Neural cell (in vitro differentiated cells): Measurements from ENCODE around the gene DDX47. TPM values are rescaled to one million over a fixed set of nuclear protein-coding genes. Genes with fewer than 3 reads are reported as not detected.
"Not testable (repeated sequence)": the region's sequence is repeated elsewhere in the genome, so short reads cannot be mapped to it uniquely, and the experiment has no call there.

Experiments used
- H2AFZ ChIP-seq: fragments of 200-600, 300-800 bp; sonication (generic), shearing (Covaris generic); 2 replicates; pipeline ENCODE4 v1.6.0; 2014; ENCODE audit warnings: low read depth, mild to moderate bottlenecking, antibody characterized with exemption, low read length, moderate library complexity
- H3F3A ChIP-seq: fragments of 200-600 bp; shearing (Covaris generic); 2 replicates; pipeline ENCODE4 v1.6.1; 2016; ENCODE audit warnings: mild to moderate bottlenecking, moderate library complexity, mixed read lengths, antibody characterized with exemption, low read length; ENCODE audit not compliant: insufficient read depth, poor library complexity, severe bottlenecking
- H3K27ac ChIP-seq: fragments of 200-600, 300-800 bp; sonication (generic), shearing (Covaris generic); 2 replicates; pipeline ENCODE4 v1.5.1; 2014; ENCODE audit warnings: mild to moderate bottlenecking, low read length, moderate library complexity
- H3K27me3 ChIP-seq: fragments of 300-800, 200-600 bp; sonication (generic), shearing (Covaris generic); 2 replicates; pipeline ENCODE4 v1.6.0; 2014; ENCODE audit warnings: mild to moderate bottlenecking, low read depth, low read length, moderate library complexity; ENCODE audit not compliant: insufficient read depth
- H3K36me3 ChIP-seq: fragments of 300-800, 200-600 bp; sonication (generic), shearing (Covaris generic); 2 replicates; pipeline ENCODE4 v1.5.1; 2014; ENCODE audit warnings: mild to moderate bottlenecking, antibody characterized with exemption, low read length, moderate library complexity; ENCODE audit not compliant: insufficient read depth
- H3K4me2 ChIP-seq: fragments of 300-800, 200-600 bp; sonication (generic), shearing (Covaris generic); 2 replicates; pipeline ENCODE4 v1.6.0; 2014; ENCODE audit warnings: mild to moderate bottlenecking, low read length
- H3K4me3 ChIP-seq: fragments of 300-800, 200-600 bp; sonication (generic), shearing (Covaris generic); 2 replicates; pipeline ENCODE4 v1.5.1; 2014; ENCODE audit warnings: mild to moderate bottlenecking, low read length, moderate library complexity
- H3K79me2 ChIP-seq: fragments of 200-600 bp; shearing (Covaris generic); replicated peaks from 2 replicates; pipeline ENCODE4 v1.6.0; 2014; ENCODE audit warnings: mild to moderate bottlenecking, low read length, moderate library complexity; ENCODE audit not compliant: insufficient read depth
- H3K9ac ChIP-seq: fragments of 300-800, 200-600 bp; sonication (generic), shearing (Covaris generic); 2 replicates; pipeline ENCODE4 v1.6.1; 2016; ENCODE audit warnings: mild to moderate bottlenecking, low read length, mixed read lengths
- H3K9me2 ChIP-seq: fragments of 200-600 bp; shearing (Covaris generic); 2 replicates; pipeline ENCODE4 v1.6.1; 2016; ENCODE audit warnings: mild to moderate bottlenecking, low read length, mixed read lengths; ENCODE audit not compliant: insufficient read depth
- H3K9me3 ChIP-seq: fragments of 200-600, 300-800 bp; sonication (generic), shearing (Covaris generic); 2 replicates; pipeline ENCODE4 v1.6.1; 2016; ENCODE audit warnings: mild to moderate bottlenecking, mixed run types, low read length, moderate library complexity, mixed read lengths
- H4K20me1 ChIP-seq: fragments of 200-600 bp; shearing (Covaris generic); 2 replicates; pipeline ENCODE4 v1.6.1; 2016; ENCODE audit warnings: mild to moderate bottlenecking, mixed run types; ENCODE audit not compliant: insufficient read depth
- CTCF ChIP-seq: fragments of 450-650 bp; IDR thresholded peaks from 2 replicates; pipeline ENCODE4 v1.5.1; 2014; ENCODE audit warnings: antibody characterized with exemption, mild to moderate bottlenecking, moderate library complexity; ENCODE audit not compliant: poor library complexity, severe bottlenecking
- EP300 ChIP-seq: fragments of 450-650 bp; conservative IDR thresholded peaks from 2 replicates; pipeline ENCODE4 v1.6.1; 2014; ENCODE audit warnings: antibody characterized with exemption, mild to moderate bottlenecking, moderate library complexity; ENCODE audit not compliant: poor library complexity, severe bottlenecking
- EZH2 ChIP-seq: fragments of 200-600, 300-800 bp; shearing (Covaris generic), sonication (generic); IDR thresholded peaks from 2 replicates; pipeline ENCODE4 v1.6.1; 2014; ENCODE audit warnings: antibody characterized with exemption, low read length, borderline replicate concordance, mild to moderate bottlenecking; ENCODE audit not compliant: insufficient read depth, poor library complexity, severe bottlenecking
- MXI1 ChIP-seq: fragments of 450-650 bp; conservative IDR thresholded peaks from 2 replicates; pipeline ENCODE4 v1.6.1; 2014; ENCODE audit warnings: antibody characterized with exemption, mild to moderate bottlenecking; ENCODE audit not compliant: poor library complexity, severe bottlenecking
- POLR2AphosphoS5 ChIP-seq: IDR thresholded peaks from 2 replicates; pipeline ENCODE4 v1.6.1; 2012
- RAD21 ChIP-seq: fragments of 450-650 bp; conservative IDR thresholded peaks from 2 replicates; pipeline ENCODE4 v1.6.1; 2014; ENCODE audit warnings: antibody characterized with exemption, mild to moderate bottlenecking, moderate library complexity
- REST ChIP-seq: IDR thresholded peaks from 2 replicates; pipeline ENCODE4 v1.6.1; 2012; ENCODE audit warnings: borderline replicate concordance
- SMC3 ChIP-seq: fragments of 450-650 bp; conservative IDR thresholded peaks from 2 replicates; pipeline ENCODE4 v1.6.1; 2014; ENCODE audit warnings: antibody characterized with exemption, mild to moderate bottlenecking, moderate library complexity; ENCODE audit not compliant: poor library complexity
- TAF1 ChIP-seq: IDR thresholded peaks from 2 replicates; pipeline ENCODE4 v1.6.1; 2012; ENCODE audit warnings: low read depth
- polyA plus RNA-seq: library from polyadenylated mRNA; depleted of rRNA; stranded (reverse); fragments of >200 nt; gene quantifications from 2 replicates; pipeline ENCODE4 v1.2.3, GENCODE V29; 2014

The DDX47 gene
- polyA plus RNA-seq, 1 donor from 2014 or later: 97.6 TPM

- Histone ChIP-seq H3K36me3 (no peaks in the 10 kb centered on the region), H3K4me2 (no peak overlapping the region), H3K9me3 (no peaks in the 10 kb centered on the region), H4K20me1 (no peaks in the 10 kb centered on the region), H3K27me3 (no peaks in the 10 kb centered on the region), H3K9ac (no peak overlapping the region), H2AFZ (no peak overlapping the region), H3K79me2 (peaks cover 14% of the 10 kb centered on the region), H3K9me2 (no peaks in the 10 kb centered on the region), H3K27ac (no peak overlapping the region), H3F3A (no peaks in the 10 kb centered on the region), H3K4me3 (no peak overlapping the region)
- TF ChIP-seq SMC3: no peak
- no peak for TF ChIP-seq REST
- TF ChIP-seq RAD21: no peak
- TF ChIP-seq EP300: no peak
- TF ChIP-seq TAF1: no peak
- no peak for TF ChIP-seq POLR2AphosphoS5
These were observed 6.7 kb downstream of the DDX47 start for GRCh38 chr12:12819752-12820311.

GRCh38 chr12:12820376-12820775 is 7.2 kb downstream of the DDX47 start:
- not testable (repeated sequence) for H3K79me2 ChIP-seq, H2AFZ ChIP-seq, H3K9me2 ChIP-seq, H3K9me3 ChIP-seq, H3F3A ChIP-seq, H4K20me1 ChIP-seq, H3K4me2 ChIP-seq, H3K4me3 ChIP-seq, H3K27ac ChIP-seq, H3K36me3 ChIP-seq, H3K9ac ChIP-seq, H3K27me3 ChIP-seq

- Histone ChIP-seq H3K9ac (no peak overlapping the region), H3K27ac (no peak overlapping the region), H3K9me2 (no peaks in the 10 kb centered on the region), H3K4me2 (no peak overlapping the region), H3K79me2 (peaks cover 6% of the 10 kb centered on the region), H3K4me3 (no peak overlapping the region), H3K36me3 (no peaks in the 10 kb centered on the region), H2AFZ (no peak overlapping the region), H3K9me3 (no peaks in the 10 kb centered on the region), H3K27me3 (no peaks in the 10 kb centered on the region), H3F3A (no peaks in the 10 kb centered on the region), H4K20me1 (no peaks in the 10 kb centered on the region)
- TF ChIP-seq TAF1 (no peak), REST (no peak), MXI1 (no peak), CTCF (no peak), EZH2 (no peak), EP300 (no peak), SMC3 (no peak), POLR2AphosphoS5 (no peak), RAD21 (no peak)
These were observed 8.8 kb downstream of the DDX47 start for GRCh38 chr12:12821975-12822374.
